GM19240 (cell line): ENCODE measurements around the gene APBB2.

ENCODE experiments used
- DNase-seq: peaks from one replicate; pipeline ENCODE4 v3.0.0; 2011; ENCODE audit warnings: low spot score; ENCODE audit not compliant: insufficient read length

APBB2 gene

GRCh38 chr4:40990899-40991265, 223.5 kb downstream of the APBB2 start:
- DNase-seq: no peak

GRCh38 chr4:40990236-40990898, 224.0 kb downstream of the APBB2 start:
- no peak for DNase-seq

GRCh38 chr4:40987151-40987550, 227.2 kb downstream of the APBB2 start:
- no peak for DNase-seq

DNA sequence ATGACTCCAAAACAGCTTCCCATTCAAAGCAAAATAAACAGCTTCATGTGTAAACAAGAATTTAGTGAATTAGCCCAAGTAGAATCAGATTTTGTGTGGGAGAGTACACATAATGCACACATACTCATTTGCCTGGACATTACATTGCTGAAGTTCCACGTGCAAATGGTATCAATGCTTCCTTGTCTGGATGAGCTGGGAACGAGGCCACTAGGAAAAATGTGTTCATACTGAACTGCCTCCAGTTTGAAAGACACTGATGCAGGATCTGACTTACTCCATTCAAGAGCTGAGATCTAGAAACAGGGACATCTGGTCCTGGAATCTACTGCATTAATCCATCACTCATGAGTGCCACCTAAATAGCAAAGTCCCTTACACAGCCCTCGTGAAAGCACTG, 228.0 kb downstream of the APBB2 start:
- DNase-seq: no peak

DNA sequence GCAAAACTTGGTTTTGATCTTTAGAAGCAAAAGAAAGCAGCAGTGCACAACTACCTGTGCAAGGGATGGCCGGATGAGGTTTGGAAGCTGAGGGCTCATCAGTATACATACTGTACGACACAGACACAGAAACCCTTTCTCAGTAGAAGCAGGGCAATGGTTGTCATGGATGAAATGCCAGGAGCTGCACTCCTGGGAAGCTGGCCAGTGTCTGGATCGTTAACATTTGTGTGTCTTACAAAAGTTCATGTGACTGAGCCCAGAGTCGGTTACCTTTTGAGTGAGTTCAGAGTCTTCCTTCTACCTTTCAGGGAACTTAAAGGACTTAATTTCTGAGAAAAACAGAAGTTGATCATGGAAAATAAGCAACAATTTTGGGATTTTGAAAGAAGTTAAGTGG, 230.3 kb downstream of the APBB2 start:
- DNase-seq: no peak

- no peak for DNase-seq
Observed at GRCh38 chr4:40980318-40980883, 233.9 kb downstream of the APBB2 start.

GRCh38 chr4:40978548-40978947, 235.8 kb downstream of the APBB2 start:
- DNase-seq: no peak

- DNase-seq: no peak
Observed at GRCh38 chr4:40976343-40976742, 238.0 kb downstream of the APBB2 start.

GRCh38 chr4:40972722-40973121, 241.6 kb downstream of the APBB2 start:
- no peak for DNase-seq

- DNase-seq: no peak
Observed at GRCh38 chr4:40971338-40971737, 243.0 kb downstream of the APBB2 start.

GRCh38 chr4:40969501-40969900, 244.8 kb downstream of the APBB2 start:
- DNase-seq: no peak

DNA sequence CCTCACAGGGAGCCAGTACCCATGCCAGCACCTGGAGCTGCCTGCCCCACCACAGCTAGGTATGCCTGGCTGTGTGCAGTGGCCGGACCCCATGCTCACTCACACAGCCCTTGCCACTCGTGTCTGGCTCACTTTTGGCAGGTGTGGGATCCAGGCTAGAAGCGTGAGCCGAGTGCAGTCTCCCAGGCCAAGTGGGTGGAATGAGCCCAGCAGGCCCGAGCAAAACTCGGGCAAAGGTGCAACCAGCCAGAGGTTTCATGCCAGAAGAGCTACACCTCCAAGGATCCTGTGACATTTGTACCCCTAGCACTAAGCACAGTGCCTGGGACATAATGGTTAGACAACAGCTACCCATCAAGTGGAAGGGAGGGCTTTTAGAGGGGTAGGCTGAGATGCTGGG, 246.8 kb downstream of the APBB2 start:
- DNase-seq: no peak

- DNase-seq: no peak
Observed at GRCh38 chr4:40966091-40966490, 248.3 kb downstream of the APBB2 start.

DNA sequence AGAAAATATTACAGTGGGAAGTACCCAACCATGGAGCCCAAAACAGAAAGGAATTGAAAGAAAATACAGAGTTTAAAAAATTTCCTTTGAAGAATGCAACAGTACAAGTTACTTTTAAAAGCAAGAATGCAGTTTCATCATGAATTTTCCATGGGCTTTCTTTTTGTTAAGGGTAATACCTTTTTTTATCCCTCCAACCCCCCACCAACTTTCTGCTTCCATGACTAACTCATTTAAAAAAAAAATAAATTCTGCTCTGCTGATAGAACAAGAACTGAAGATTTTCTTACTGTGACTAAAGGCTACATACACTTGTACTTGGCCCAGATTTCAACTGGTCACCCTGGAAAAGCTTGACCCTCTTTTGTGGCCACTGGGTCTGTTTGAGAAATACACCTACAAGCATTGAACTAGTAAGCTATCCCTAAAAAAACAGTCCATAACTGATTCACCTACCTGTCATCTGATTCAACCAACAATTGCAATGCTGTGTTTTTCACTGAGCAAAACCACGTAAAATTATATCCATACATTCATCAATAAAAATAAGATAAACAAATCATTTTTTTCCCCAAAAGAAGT, 250.4 kb downstream of the APBB2 start:
- no peak for DNase-seq

- no peak for DNase-seq
Observed at GRCh38 chr4:40962551-40963180, 251.7 kb downstream of the APBB2 start.

DNA sequence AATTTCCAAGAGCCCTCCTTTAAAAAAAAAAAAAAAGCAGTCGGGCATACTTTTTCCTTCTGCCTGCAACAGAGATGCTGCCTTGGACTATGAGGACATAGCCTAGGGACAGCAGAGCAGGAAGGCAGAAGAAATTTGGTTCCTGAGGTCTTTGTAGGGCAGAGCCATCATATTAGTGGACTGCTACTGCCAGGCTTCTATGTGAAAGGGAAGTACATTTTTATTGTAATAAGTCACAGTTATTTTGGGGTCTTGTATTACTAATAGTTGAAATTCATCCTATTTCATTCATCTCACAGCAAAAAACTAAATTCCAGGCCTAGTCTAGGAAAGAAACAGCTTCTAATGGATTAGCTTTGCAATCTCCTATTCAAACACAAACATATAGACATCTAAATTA, 253.4 kb downstream of the APBB2 start:
- no peak for DNase-seq

DNA sequence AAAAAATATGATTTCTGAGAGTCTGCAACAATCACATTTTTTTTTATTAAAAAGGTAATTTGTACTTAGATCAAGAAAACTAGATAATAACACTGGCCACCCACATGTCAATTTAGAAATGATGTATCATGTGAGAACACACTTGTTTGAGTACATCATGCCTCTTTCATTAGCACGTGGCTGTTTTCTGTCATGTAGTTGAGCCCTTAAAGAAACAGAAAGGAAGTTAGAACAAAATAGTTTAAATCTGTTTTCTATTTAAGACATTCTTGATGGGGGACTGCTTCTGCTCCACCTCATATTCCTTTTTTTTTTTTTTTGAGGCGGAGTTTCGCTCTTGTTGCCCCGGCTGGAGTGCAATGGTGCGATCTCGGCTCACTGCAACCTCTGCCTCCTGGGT, 257.1 kb downstream of the APBB2 start:
- DNase-seq: no peak

DNA sequence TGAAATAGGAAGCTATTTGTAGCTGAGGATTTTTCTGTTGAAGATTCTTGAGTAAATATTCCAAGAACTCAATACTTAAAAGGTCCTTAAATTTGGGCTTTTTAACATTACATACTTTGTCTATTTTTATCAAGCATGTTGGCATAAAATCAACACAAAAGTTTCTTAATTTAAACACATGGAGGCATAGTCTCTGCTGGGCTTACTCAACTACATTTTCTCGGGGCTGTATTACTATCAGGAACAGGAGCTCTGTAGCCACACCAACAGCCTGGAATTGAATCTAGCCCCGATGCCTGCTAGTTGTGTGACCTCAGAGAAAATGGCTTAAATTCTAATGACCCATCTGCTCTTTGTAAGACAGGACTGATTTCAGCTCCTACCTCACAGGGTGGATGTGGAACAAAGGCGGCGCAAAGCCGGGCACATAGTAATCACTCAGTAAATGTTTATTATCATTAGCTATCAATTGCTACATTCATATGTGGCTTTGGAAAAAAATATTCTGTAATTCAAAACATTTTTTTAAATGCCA, 257.6 kb downstream of the APBB2 start:
- no peak for DNase-seq

DNA sequence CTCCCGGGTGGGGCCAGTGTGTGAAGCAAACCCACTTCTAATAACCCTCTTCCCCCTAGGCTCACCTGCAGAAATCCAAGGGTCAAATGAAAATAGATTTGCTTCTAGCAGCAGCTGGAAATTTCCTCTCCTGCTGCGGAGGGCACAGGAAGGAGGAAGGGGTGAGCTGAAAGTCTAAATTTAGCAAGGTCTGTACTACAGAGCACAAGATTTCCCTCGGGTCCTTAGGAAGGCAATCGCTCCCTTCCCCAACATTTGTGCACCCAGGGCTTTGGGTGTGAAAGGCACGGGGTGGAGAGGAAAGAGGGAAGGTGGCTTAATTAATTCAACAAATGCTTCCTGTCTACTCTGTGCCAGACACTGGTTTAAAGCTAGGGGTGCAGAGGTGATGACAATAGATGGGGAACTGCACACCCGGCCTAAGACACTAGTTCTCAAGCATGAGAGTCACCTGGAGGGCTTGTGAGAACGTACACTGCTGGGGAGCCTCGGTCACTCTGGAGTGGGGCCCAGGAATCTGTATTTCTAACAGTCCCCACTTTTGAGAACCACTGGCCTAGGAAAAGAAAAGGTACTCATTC, 260.2 kb downstream of the APBB2 start:
- DNase-seq: no peak

DNA sequence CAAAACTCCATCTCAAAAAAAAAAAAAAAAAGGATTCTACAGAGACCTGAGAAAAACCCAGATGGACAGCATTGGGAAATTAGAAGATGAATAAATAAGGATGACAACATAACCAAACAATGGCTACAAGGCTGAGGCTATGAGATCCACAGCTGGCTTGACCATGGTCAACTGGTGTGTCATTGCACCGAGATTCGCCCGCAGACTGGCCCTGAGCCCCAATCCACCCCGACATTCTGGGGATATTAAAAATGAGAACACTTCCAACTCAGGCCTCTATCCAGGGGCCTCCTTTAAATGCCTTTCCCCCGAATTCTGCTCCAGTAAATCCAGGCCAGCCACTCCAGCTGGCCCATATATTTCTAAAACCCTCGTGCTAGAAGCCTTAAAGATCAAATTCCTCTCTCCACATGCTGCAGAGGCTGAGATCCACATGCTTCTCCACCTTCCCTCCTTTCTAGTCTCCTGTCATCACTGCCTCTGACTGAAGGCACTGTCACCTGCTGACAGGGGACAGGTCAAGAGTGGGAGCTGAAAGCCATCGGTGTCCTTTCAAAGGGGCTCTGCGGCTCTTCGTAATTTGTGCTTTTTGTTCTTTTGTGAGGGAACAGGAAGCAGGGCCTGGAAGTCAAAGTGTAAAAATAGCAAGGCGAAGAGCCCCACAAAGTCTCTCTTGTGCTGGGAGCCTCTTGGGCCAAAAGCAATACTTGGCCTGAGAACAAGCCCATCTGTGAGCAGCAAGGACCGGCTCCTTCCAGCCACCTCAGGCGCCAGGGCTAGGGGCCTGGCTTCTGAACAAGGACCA, 260.9 kb downstream of the APBB2 start:
- DNase-seq: no peak

DNA sequence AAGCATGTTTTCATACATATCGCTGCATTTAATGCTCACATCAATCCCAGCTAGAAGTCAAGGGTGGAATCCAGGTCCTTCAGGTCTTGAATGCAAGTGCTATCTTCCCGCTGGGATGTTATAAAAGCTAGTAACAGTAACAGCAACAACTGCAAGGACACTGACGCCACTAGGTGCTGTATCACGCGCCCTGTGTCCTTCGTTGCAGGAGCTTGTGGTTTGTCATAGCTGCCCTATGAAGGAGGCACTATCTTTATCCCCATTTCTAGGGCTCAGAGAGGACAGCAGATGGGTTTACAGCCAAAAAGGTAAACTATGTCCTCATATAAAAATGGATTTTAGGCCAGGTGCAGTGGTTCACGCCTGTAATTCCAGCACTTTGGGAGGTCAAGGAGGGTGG, 261.7 kb downstream of the APBB2 start:
- no peak for DNase-seq
